H9 (cell line): ENCODE results near the gene EPOP. TPM values are rescaled to one million over a fixed set of nuclear protein-coding genes. Genes with fewer than 3 reads are reported as not detected.

Experiments used
- DNase-seq: peaks from one replicate; pipeline ENCODE4 v3.0.0-alpha.2; 2017
- H2AFZ ChIP-seq: one replicate; pipeline ENCODE4 v1.6.1; 2013; ENCODE audit warnings: mild to moderate bottlenecking, low read length, control low read depth, moderate library complexity
- H2AK5ac ChIP-seq: 2 replicates; pipeline ENCODE4 v1.6.1; 2013; ENCODE audit warnings: low read length, control low read depth, mixed read lengths; ENCODE audit not compliant: insufficient read length
- H2BK120ac ChIP-seq: one replicate; pipeline ENCODE4 v1.6.1; 2013; ENCODE audit warnings: low read depth, mild to moderate bottlenecking, low read length, control low read depth, inconsistent platforms; ENCODE audit not compliant: poor library complexity, severe bottlenecking
- H2BK12ac ChIP-seq: 2 replicates; pipeline ENCODE4 v1.6.1; 2013; ENCODE audit warnings: low read length, control low read depth, mixed read lengths, low read depth; ENCODE audit not compliant: insufficient read length
- H2BK15ac ChIP-seq: 2 replicates; pipeline ENCODE4 v1.6.1; 2013; ENCODE audit warnings: low read depth, low read length, control low read depth
- H2BK20ac ChIP-seq: one replicate; pipeline ENCODE4 v1.6.1; 2013; ENCODE audit warnings: low read depth, mild to moderate bottlenecking, low read length, control low read depth, inconsistent platforms; ENCODE audit not compliant: poor library complexity, severe bottlenecking
- H2BK5ac ChIP-seq: 2 replicates; pipeline ENCODE4 v1.6.1; 2013; ENCODE audit warnings: low read length, control low read depth, mixed read lengths; ENCODE audit not compliant: insufficient read length
- H3K14ac ChIP-seq: 2 replicates; pipeline ENCODE4 v1.6.1; 2013; ENCODE audit warnings: low read length, control low read depth; ENCODE audit not compliant: insufficient read depth
- H3K18ac ChIP-seq: 2 replicates; pipeline ENCODE4 v1.6.1; 2013; ENCODE audit warnings: low read depth, mild to moderate bottlenecking, mixed read lengths, low read length, control low read depth; ENCODE audit not compliant: insufficient read length
- H3K23ac ChIP-seq: 2 replicates; pipeline ENCODE4 v1.6.1; 2013; ENCODE audit warnings: low read length, control low read depth, mixed read lengths, low read depth; ENCODE audit not compliant: insufficient read length
- H3K23me2 ChIP-seq: 2 replicates; pipeline ENCODE4 v1.6.1; 2013; ENCODE audit warnings: low read depth, mild to moderate bottlenecking, mixed read lengths, low read length, control low read depth; ENCODE audit not compliant: insufficient read length, poor library complexity, severe bottlenecking
- H3K27ac ChIP-seq: 2 replicates; pipeline ENCODE4 v1.5.1; 2013; ENCODE audit warnings: low read length, control low read depth, mixed read lengths, low read depth; ENCODE audit not compliant: insufficient read length
- H3K27me3 ChIP-seq: 2 replicates; pipeline ENCODE4 v1.6.1; 2013; ENCODE audit warnings: low read length, control low read depth, inconsistent platforms; ENCODE audit not compliant: insufficient read depth
- H3K4ac ChIP-seq: 2 replicates; pipeline ENCODE4 v1.6.1; 2013; ENCODE audit warnings: low read depth, mild to moderate bottlenecking, control low read depth, inconsistent platforms, low read length, moderate library complexity
- H3K4me1 ChIP-seq: 2 replicates; pipeline ENCODE4 v1.6.1; 2013; ENCODE audit warnings: low read length, control low read depth, inconsistent platforms; ENCODE audit not compliant: insufficient read depth
- H3K4me2 ChIP-seq: 2 replicates; pipeline ENCODE4 v1.6.1; 2013; ENCODE audit warnings: low read length, control low read depth, mixed read lengths; ENCODE audit not compliant: insufficient read length, insufficient read depth
- H3K56ac ChIP-seq: 2 replicates; pipeline ENCODE4 v1.6.1; 2013; ENCODE audit warnings: low read depth, mild to moderate bottlenecking, mixed read lengths, low read length, control low read depth; ENCODE audit not compliant: insufficient read length
- H3K79me1 ChIP-seq: 2 replicates; pipeline ENCODE4 v1.6.1; 2013; ENCODE audit warnings: low read depth, mild to moderate bottlenecking, moderate library complexity, low read length, control low read depth, inconsistent platforms; ENCODE audit not compliant: insufficient read depth, poor library complexity, severe bottlenecking
- H3K79me2 ChIP-seq: 2 replicates; pipeline ENCODE4 v1.6.1; 2013; ENCODE audit warnings: low read length, control low read depth, inconsistent platforms; ENCODE audit not compliant: insufficient read depth
- H3K9ac ChIP-seq: 2 replicates; pipeline ENCODE4 v1.6.1; 2013; ENCODE audit warnings: low read length, control low read depth, mixed read lengths; ENCODE audit not compliant: insufficient read length; ENCODE audit errors: extremely low read depth
- H3K9me3 ChIP-seq: one replicate; pipeline ENCODE4 v1.6.1; 2013; ENCODE audit warnings: low read depth, low read length, inconsistent platforms; ENCODE audit not compliant: control insufficient read depth
- H3T11ph ChIP-seq: one replicate; pipeline ENCODE4 v1.6.1; 2013; ENCODE audit warnings: mild to moderate bottlenecking, low read length, control low read depth, inconsistent platforms
- H4K20me1 ChIP-seq: one replicate; pipeline ENCODE4 v1.6.1; 2013; ENCODE audit not compliant: control insufficient read depth, insufficient read length, insufficient read depth
- H4K5ac ChIP-seq: 2 replicates; pipeline ENCODE4 v1.6.1; 2013; ENCODE audit warnings: low read depth, mild to moderate bottlenecking, mixed read lengths, low read length, control low read depth; ENCODE audit not compliant: insufficient read length
- H4K8ac ChIP-seq: replicated peaks from 2 replicates; pipeline ENCODE4 v1.6.1; 2013; ENCODE audit warnings: low read length, control low read depth, mixed read lengths, low read depth; ENCODE audit not compliant: insufficient read length
- H4K91ac ChIP-seq: 2 replicates; pipeline ENCODE4 v1.6.1; 2013; ENCODE audit warnings: low read depth, mild to moderate bottlenecking, moderate library complexity, mixed read lengths, low read length, control low read depth; ENCODE audit not compliant: insufficient read length
- H3K27ac Mint-ChIP-seq, 3 experiments: 2 replicates in 2 of 3; 3 replicates in 1 of 3; pipeline ENCODE4 v1.8.0; 2020 to 2021; ENCODE audit warnings: mixed read lengths in 3 of 3, mild to moderate bottlenecking in 1 of 3, moderate library complexity in 1 of 3
- H3K27me3 Mint-ChIP-seq: 2 replicates; pipeline ENCODE4 v1.8.0; 2021; ENCODE audit warnings: low read depth, mild to moderate bottlenecking, moderate library complexity, mixed read lengths
- H3K36me3 Mint-ChIP-seq, 3 experiments: 2 replicates in 2 of 3; 3 replicates in 1 of 3; pipeline ENCODE4 v1.8.0; 2020 to 2021; ENCODE audit warnings: low read depth in 3 of 3, mixed read lengths in 3 of 3; ENCODE audit not compliant: insufficient read depth in 1 of 3
- H3K4me1 Mint-ChIP-seq, 2 experiments: 2 replicates each; pipeline ENCODE4 v1.8.0; 2020; ENCODE audit warnings: mixed read lengths in 2 of 2
- H3K4me3 Mint-ChIP-seq, 2 experiments: 2 replicates in 1 of 2; 3 replicates in 1 of 2; pipeline ENCODE4 v1.8.0; 2020 to 2021; ENCODE audit warnings: mild to moderate bottlenecking in 2 of 2, mixed read lengths in 2 of 2, moderate library complexity in 1 of 2
- H3K9me3 Mint-ChIP-seq, 2 experiments: 2 replicates in 1 of 2; 3 replicates in 1 of 2; pipeline ENCODE4 v1.8.0; 2020; ENCODE audit warnings: mild to moderate bottlenecking in 2 of 2, mixed read lengths in 2 of 2, moderate library complexity in 1 of 2
- WGBS: extraction: QIAGEN DNeasy Blood & Tissue Kit; methylation state at CpG from one replicate; pipeline ENCODE4 v1.1.7; 2013; ENCODE audit warnings: missing lambda C conversion rate, low lambda C conversion rate, mixed read lengths; ENCODE audit not compliant: insufficient read length; ENCODE audit errors: extremely low coverage; 5-methylcytosine and 5-hydroxymethylcytosine counted together
- total RNA-seq: library from RNA; stranded (reverse); gene quantifications from 2 replicates; pipeline ENCODE4 v1.2.1, GENCODE V29; 2021
- TF ChIP-seq, protein P1 (sequence below): fragments of 200-600 bp; sonication (generic); conservative IDR thresholded peaks from 3 replicates; pipeline ENCODE4 v1.8.0; 2021; ENCODE audit warnings: antibody characterized with exemption, mild to moderate bottlenecking

EPOP gene
- total RNA-seq, 1 experiment from 2014 or later, result 5.9 TPM

DNA sequence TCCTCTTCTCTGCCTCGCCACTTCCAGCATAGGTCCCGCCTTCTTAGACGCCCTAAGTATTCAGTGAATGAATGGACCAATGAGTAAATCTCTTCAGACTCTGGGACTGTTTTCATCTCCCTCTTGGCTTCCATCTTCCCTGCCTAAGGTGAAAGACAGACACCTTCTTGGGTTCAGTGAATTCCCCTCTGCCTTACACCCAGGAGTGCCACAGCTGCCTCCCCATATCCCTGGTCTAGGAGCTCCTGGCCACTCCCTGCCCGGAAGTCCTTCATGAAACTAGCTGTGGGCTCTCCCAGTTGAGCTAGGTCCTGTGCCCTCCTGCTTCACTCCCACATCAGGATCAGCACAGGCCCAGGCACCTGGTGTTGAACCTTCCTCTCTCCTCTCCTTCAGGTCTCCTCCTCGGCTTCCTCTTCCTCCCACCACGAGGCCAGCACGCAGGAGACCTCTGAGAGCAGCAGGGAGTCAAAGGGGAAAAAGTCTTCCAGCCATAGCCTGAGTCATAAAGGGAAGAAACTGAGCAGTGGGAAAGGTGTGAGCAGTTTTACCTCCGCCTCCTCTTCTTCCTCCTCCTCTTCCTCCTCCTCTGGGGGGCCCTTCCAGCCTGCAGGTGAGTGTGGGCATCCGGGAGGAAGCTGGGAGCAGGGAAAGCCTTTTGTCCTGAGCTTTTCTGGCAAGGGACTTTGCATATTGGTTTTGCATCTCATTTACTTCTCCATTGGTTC is 40.6 kb upstream of the EPOP start:
- Histone ChIP-seq H3T11ph (no peak overlapping the region), H2BK20ac (no peak overlapping the region), H2BK15ac (no peak overlapping the region), H3K14ac (peak overlapping the region; percentile 58), H3K27me3 (no peaks in the 10 kb centered on the region; the same call in 1 of the 2 replicates), H3K4ac (no peak overlapping the region), H3K79me1 (no peaks in the 10 kb centered on the region), H4K20me1 (no peaks in the 10 kb centered on the region), H4K8ac (no peak overlapping the region), H2AK5ac (no peak overlapping the region), H3K23ac (no peak overlapping the region), H2BK120ac (no peak overlapping the region), H3K4me2 (peak overlapping the region; percentile 7), H4K91ac (no peak overlapping the region), H3K23me2 (peaks cover 2% of the 10 kb centered on the region), H4K5ac (no peak overlapping the region), H3K79me2 (no peaks in the 10 kb centered on the region), H3K18ac (peak overlapping the region; percentile 54), H3K4me1 (peaks cover 3% of the 10 kb centered on the region; the same call in 1 of the 2 replicates), H3K9ac (no peak overlapping the region), H2BK5ac (no peak overlapping the region), H3K27ac (no peak overlapping the region), H3K56ac (no peak overlapping the region), H2BK12ac (no peak overlapping the region), H3K9me3 (no peaks in the 10 kb centered on the region), H2AFZ (no peak overlapping the region)
- H3K27me3 Mint-ChIP-seq, result peaks cover 40% of the 10 kb centered on the region
- H3K4me1 Mint-ChIP-seq, result peaks cover 36 to 69% of the 10 kb centered on the region in 2 experiments
- peak overlapping the region in 1 of 2 experiments; percentile 57; a peak in 2 of 5 replicates for H3K4me3 Mint-ChIP-seq
- no CpG with 5 or more reads among the region's 9 CpGs for WGBS
- no peak for DNase-seq
- TF ChIP-seq, protein P1, sequence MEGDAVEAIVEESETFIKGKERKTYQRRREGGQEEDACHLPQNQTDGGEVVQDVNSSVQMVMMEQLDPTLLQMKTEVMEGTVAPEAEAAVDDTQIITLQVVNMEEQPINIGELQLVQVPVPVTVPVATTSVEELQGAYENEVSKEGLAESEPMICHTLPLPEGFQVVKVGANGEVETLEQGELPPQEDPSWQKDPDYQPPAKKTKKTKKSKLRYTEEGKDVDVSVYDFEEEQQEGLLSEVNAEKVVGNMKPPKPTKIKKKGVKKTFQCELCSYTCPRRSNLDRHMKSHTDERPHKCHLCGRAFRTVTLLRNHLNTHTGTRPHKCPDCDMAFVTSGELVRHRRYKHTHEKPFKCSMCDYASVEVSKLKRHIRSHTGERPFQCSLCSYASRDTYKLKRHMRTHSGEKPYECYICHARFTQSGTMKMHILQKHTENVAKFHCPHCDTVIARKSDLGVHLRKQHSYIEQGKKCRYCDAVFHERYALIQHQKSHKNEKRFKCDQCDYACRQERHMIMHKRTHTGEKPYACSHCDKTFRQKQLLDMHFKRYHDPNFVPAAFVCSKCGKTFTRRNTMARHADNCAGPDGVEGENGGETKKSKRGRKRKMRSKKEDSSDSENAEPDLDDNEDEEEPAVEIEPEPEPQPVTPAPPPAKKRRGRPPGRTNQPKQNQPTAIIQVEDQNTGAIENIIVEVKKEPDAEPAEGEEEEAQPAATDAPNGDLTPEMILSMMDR, result no peak
- no peaks in the 10 kb centered on the region for H3K9me3 Mint-ChIP-seq
- H3K36me3 Mint-ChIP-seq, result peaks cover 6 to 15% (median 10%) of the 10 kb centered on the region in 3 experiments; a peak in 6 of 7 replicates
- peak overlapping the region in 2 of 3 experiments; percentile 12 to 41; a peak in 2 of 7 replicates for H3K27ac Mint-ChIP-seq
